Measurements from ENCODE around the gene IRF2BP2.

The IRF2BP2 gene

DNA sequence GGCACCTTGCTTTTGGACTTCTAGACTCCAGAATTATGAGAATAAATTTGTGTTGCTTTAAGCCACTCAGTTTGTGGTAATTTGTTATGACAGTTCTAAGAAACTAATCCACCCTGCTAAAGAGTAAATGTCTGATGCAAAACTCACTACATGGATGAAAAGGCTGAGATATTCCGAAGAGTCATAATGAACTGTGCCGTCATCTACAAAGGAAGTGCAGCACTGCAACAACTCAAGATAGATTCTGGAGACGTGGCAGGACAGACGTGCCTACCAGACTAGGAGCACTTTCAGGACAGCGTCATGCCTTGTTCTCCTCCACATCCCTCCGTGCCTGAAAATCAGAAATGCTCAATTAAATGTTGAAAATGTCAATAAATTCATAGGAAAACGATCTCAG lies 24.4 kb upstream of the IRF2BP2 start:
- TF ChIP-seq, protein P1, sequence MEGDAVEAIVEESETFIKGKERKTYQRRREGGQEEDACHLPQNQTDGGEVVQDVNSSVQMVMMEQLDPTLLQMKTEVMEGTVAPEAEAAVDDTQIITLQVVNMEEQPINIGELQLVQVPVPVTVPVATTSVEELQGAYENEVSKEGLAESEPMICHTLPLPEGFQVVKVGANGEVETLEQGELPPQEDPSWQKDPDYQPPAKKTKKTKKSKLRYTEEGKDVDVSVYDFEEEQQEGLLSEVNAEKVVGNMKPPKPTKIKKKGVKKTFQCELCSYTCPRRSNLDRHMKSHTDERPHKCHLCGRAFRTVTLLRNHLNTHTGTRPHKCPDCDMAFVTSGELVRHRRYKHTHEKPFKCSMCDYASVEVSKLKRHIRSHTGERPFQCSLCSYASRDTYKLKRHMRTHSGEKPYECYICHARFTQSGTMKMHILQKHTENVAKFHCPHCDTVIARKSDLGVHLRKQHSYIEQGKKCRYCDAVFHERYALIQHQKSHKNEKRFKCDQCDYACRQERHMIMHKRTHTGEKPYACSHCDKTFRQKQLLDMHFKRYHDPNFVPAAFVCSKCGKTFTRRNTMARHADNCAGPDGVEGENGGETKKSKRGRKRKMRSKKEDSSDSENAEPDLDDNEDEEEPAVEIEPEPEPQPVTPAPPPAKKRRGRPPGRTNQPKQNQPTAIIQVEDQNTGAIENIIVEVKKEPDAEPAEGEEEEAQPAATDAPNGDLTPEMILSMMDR (conservative IDR thresholded peaks at IDR 0.05; ENCODE audit: low read depth, low read length) = no peak
- H3K4me3 ChIP-seq (ENCODE audit: low read depth, low read length) = no peak overlapping the region
- DNase-seq (ENCODE audit: low read depth) = no peak

DNA sequence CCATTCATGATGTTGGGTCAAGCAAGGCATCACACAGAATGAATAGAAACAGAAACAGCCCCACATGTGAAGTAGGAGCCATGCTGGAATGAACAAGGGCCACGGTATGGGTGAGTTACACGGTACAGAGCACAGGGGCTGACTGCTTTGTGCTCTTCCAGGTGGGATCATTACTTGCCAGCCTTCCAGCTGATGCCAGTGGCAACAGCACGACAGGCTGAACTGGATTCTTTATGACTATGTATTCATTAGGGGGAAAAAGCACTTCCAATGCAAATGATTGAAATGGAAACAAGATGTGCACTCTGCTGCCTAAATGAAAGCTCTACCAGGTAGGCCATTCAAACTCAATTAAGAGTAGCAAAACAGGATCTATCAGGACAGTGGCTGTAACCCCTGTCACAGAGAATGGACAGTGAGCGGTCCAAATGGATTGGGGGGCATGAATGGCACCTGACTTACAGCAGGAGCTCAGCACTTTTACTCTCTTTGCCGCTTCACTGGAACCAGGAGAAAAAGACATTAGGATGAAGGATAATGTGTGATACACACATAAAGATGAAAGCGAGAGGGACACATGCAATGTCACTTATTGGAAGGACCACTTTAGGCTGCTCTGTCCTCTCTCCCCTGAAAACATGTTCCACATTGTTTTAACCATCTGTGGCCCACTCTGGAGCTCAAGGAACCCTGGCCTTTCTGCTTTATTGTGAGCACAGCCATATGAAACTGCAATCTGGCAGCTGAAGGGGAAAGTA lies 23.4 kb upstream of the IRF2BP2 start:
- TF ChIP-seq, protein P1 (conservative IDR thresholded peaks at IDR 0.05; ENCODE audit: low read depth, low read length) = no peak
- H3K4me3 ChIP-seq (ENCODE audit: low read depth, low read length) = no peak overlapping the region
- no peak for DNase-seq (ENCODE audit: low read depth)

DNA sequence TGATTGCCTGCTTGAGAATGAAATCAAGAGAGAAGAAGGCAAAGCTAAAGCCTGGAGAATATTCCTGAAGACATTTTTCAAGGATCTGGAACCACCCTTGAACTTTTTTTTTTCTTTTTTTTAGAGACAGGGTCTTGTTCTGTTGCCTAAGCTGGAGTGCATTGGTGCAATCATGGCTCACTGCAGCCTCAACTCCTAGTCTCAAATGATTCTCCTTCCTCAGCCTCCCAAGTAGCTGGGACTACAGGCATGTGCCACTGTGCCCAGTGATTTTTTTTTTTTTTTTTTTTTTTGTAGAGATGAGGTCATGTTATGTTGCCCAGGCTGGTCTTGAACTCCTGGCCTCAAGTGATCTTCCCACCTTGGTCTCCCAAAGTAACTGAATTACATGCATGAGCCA lies 22.2 kb upstream of the IRF2BP2 start:
- DNase-seq (ENCODE audit: low read depth) = no peak
- no peak overlapping the region for H3K4me3 ChIP-seq (ENCODE audit: low read depth, low read length)
- TF ChIP-seq, protein P1 (conservative IDR thresholded peaks at IDR 0.05; ENCODE audit: low read depth, low read length) = no peak

DNA sequence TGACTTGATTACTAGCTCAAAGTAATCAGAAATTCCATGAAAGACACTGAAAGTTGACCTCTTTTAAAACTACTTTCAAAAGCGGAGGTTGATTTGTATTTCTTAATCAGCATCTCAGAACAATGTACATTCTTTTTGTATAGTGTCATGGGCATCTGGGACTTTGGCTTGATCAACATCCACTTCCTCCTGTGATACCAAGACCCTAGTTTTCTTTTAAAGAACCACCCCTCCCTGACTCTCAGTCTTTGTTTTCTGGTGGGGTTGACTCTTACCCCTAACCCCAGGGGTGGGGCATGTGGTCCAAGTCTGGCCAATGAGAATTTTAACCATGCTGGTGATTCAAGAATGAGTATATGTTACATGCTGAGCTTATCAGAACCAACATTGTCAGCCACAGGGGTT lies 21.7 kb upstream of the IRF2BP2 start:
- TF ChIP-seq, protein P1 (conservative IDR thresholded peaks at IDR 0.05; ENCODE audit: low read depth, low read length) = no peak
- no peak overlapping the region for H3K4me3 ChIP-seq (ENCODE audit: low read depth, low read length)
- peak; percentile 94 for DNase-seq (ENCODE audit: low read depth)

DNA sequence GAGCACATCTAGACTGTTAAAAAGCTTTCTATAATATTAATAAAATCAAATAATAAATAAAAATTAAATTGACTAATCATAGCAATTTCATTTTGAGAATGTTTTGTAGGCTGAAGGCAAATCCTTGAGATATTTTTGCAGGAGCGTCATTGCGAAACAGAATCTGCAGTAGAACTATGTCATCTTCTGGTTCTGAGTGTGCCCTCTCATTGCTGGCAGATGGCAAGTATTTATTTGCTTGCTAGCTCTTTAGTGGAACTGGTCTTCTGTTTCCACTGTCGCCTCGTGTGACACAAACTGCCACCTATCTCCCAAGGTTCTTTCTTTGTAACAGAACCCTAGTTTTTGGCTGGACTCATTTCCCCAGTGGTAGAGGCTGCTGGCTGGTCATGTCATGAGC lies 19.0 kb upstream of the IRF2BP2 start:
- TF ChIP-seq, protein P1 (conservative IDR thresholded peaks at IDR 0.05; ENCODE audit: low read depth, low read length) = no peak
- DNase-seq (ENCODE audit: low read depth) = no peak
- H3K4me3 ChIP-seq (ENCODE audit: low read depth, low read length) = no peak overlapping the region

DNA sequence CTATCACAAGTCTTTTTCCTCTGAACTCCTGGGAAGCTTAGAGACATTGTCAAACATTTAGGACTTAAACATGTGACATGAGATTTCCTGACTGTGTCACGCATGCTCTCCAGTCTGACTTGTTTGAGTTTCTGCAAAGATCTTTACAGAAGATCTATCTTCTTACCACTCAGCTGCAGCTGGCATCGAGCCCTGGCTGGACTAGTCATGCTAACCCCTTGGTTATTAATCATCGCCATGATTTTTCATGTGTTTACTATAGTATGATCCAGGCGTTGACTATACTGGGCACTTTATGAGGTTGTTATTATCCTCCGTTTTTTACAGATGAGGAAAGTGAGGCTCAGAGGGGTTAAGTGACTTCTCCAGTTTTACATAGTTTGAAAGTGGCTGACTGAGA lies 18.1 kb upstream of the IRF2BP2 start:
- no peak overlapping the region for H3K4me3 ChIP-seq (ENCODE audit: low read depth, low read length)
- TF ChIP-seq, protein P1 (conservative IDR thresholded peaks at IDR 0.05; ENCODE audit: low read depth, low read length) = no peak
- peak; percentile 84 for DNase-seq (ENCODE audit: low read depth)

All from choroid plexus epithelial cell (primary cell).